GM19351 (cell line): Measurements from ENCODE around the gene C16orf90.
"Not testable (repeated sequence)": the region's sequence is repeated elsewhere in the genome, so short reads cannot be mapped to it uniquely, and the experiment has no call there.

Experiments used
- ATAC-seq: cut with Tn5 transposase; IDR thresholded peaks from one replicate; pipeline ENCODE4 v1.9.1; 2021; ENCODE audit warnings: mild to moderate bottlenecking, moderate library complexity; ENCODE audit not compliant: unreplicated experiment

Gene C16orf90

GRCh38 chr16:3485097-3485745 is 10.1 kb downstream of the C16orf90 start:
- ATAC-seq: no peak

GRCh38 chr16:3484318-3485096 is 10.8 kb downstream of the C16orf90 start:
- no peak for ATAC-seq

- no peak for ATAC-seq
These were observed 12.5 kb downstream of the C16orf90 start for GRCh38 chr16:3482659-3483241.

- no peak for ATAC-seq
These were observed 13.3 kb downstream of the C16orf90 start for GRCh38 chr16:3481696-3482658.

GRCh38 chr16:3480901-3481695 is 14.2 kb downstream of the C16orf90 start:
- no peak for ATAC-seq

GRCh38 chr16:3479654-3480216 is 15.6 kb downstream of the C16orf90 start:
- no peak for ATAC-seq

GRCh38 chr16:3478242-3478925 is 16.9 kb downstream of the C16orf90 start:
- ATAC-seq: no peak

- no peak for ATAC-seq
These were observed 18.9 kb downstream of the C16orf90 start for GRCh38 chr16:3476409-3476808.

GRCh38 chr16:3475604-3476375 is 19.5 kb downstream of the C16orf90 start:
- no peak for ATAC-seq

- ATAC-seq: not testable (repeated sequence)
These were observed 20.4 kb downstream of the C16orf90 start for GRCh38 chr16:3474870-3475269.

GRCh38 chr16:3474136-3474779 is 21.0 kb downstream of the C16orf90 start:
- ATAC-seq: no peak

GRCh38 chr16:3473596-3473943 is 21.7 kb downstream of the C16orf90 start:
- not testable (repeated sequence) for ATAC-seq

- no peak for ATAC-seq
These were observed 22.3 kb downstream of the C16orf90 start for GRCh38 chr16:3472878-3473595.

- ATAC-seq: no peak
These were observed 23.6 kb downstream of the C16orf90 start for GRCh38 chr16:3471518-3472176.

- ATAC-seq: no peak
These were observed 24.6 kb downstream of the C16orf90 start for GRCh38 chr16:3470723-3471122.

- ATAC-seq: no peak
These were observed 25.6 kb downstream of the C16orf90 start for GRCh38 chr16:3469736-3470135.

- ATAC-seq: no peak
These were observed 26.8 kb downstream of the C16orf90 start for GRCh38 chr16:3468501-3468900.
